Lower lobe of right lung (tissue), 2 donors: ENCODE measurements around the gene TRPV6. TPM values are rescaled to one million over a fixed set of nuclear protein-coding genes. Genes with fewer than 3 reads are reported as not detected.

Experiments
- ATAC-seq, 2 donors: fragments of 200-7000 bp; cut with Tn5 transposase; one replicate each; pipeline ENCODE4 v1.9.1; 2020 to 2022; ENCODE audit warnings: mild to moderate bottlenecking in 2 of 2, moderate library complexity in 2 of 2
- DNase-seq: peaks from one replicate; pipeline ENCODE4 v3.0.0-alpha.2; 2020
- H3K27ac ChIP-seq: fragments of 200-600 bp; one replicate; pipeline ENCODE4 v1.8.0; 2022
- H3K27me3 ChIP-seq: fragments of 200-600 bp; one replicate; pipeline ENCODE4 v1.8.0; 2022; ENCODE audit warnings: low read depth
- H3K36me3 ChIP-seq: fragments of 200-600 bp; one replicate; pipeline ENCODE4 v1.8.0; 2022; ENCODE audit warnings: mild to moderate bottlenecking
- H3K4me1 ChIP-seq: fragments of 200-600 bp; one replicate; pipeline ENCODE4 v1.8.0; 2022
- H3K4me3 ChIP-seq: fragments of 200-600 bp; one replicate; pipeline ENCODE4 v1.8.0; 2022; ENCODE audit warnings: mild to moderate bottlenecking
- H3K9me3 ChIP-seq: fragments of 200-600 bp; one replicate; pipeline ENCODE4 v1.8.0; 2022
- CTCF ChIP-seq: fragments of 200-600 bp; IDR thresholded peaks from one replicate; pipeline ENCODE4 v1.8.0; 2022; ENCODE audit warnings: antibody characterized with exemption, mild to moderate bottlenecking
- intact Hi-C: fragments of 100-400 bp; cut with DNase I; formaldehyde crosslinking; loops from one replicate; pipeline ENCODE4 v1.11.0; 2022
- total RNA-seq: library from RNA; stranded (reverse); fragmentation: NEBNext Ultra II Directional; extraction: Animal tissue kit (Norgen Biotek cat#: 25700); gene quantifications from one replicate; pipeline ENCODE4 v1.2.1, GENCODE V29; 2021
- donor health status: DM: no; HTN: yes; CAD: no; lungs with severe emphysema.

Gene TRPV6
- total RNA-seq, 1 donor from 2014 or later: 0.21 TPM

GRCh38 chr7:142913566-142913965 is 28.0 kb upstream of the TRPV6 start:
- ATAC-seq: no peak
- intact Hi-C loops: no loop called here
- no peaks in the 10 kb centered on the region for H3K9me3 ChIP-seq

GRCh38 chr7:142913051-142913450 is 27.5 kb upstream of the TRPV6 start:
- ATAC-seq (no peak), DNase-seq (no peak)
- Histone ChIP-seq H3K27ac (no peak overlapping the region), H3K9me3 (no peaks in the 10 kb centered on the region), H3K36me3 (no peaks in the 10 kb centered on the region), H3K4me3 (no peak overlapping the region), H3K4me1 (no peaks in the 10 kb centered on the region), H3K27me3 (peaks cover 5% of the 10 kb centered on the region)
- TF ChIP-seq CTCF: no peak
- intact Hi-C loops: no loop called here

More at GRCh38 chr7:142913566-142913965, 28.0 kb upstream of the TRPV6 start:
- Histone ChIP-seq H3K27me3 (peaks cover 5% of the 10 kb centered on the region), H3K36me3 (no peaks in the 10 kb centered on the region), H3K27ac (no peak overlapping the region), H3K4me1 (no peaks in the 10 kb centered on the region), H3K4me3 (no peak overlapping the region)
- no peak for TF ChIP-seq CTCF
- DNase-seq: no peak

GRCh38 chr7:142910481-142910880 is 24.9 kb upstream of the TRPV6 start:
- Histone ChIP-seq H3K27me3 (peaks cover 5% of the 10 kb centered on the region), H3K4me1 (no peaks in the 10 kb centered on the region), H3K9me3 (no peaks in the 10 kb centered on the region), H3K27ac (no peak overlapping the region), H3K36me3 (no peaks in the 10 kb centered on the region), H3K4me3 (no peak overlapping the region)
- TF ChIP-seq CTCF: no peak
- no peak for DNase-seq
- intact Hi-C loops: no loop called here
- ATAC-seq: no peak

GRCh38 chr7:142910031-142910433 is 24.5 kb upstream of the TRPV6 start:
- Histone ChIP-seq H3K9me3 (no peaks in the 10 kb centered on the region), H3K4me3 (no peak overlapping the region), H3K27me3 (peaks cover 5% of the 10 kb centered on the region), H3K27ac (no peak overlapping the region), H3K4me1 (no peaks in the 10 kb centered on the region), H3K36me3 (no peaks in the 10 kb centered on the region)
- ATAC-seq (peak in 1 of 2 donors; percentile 61), DNase-seq (no peak)
- intact Hi-C loops: no loop called here
- TF ChIP-seq CTCF: no peak

GRCh38 chr7:142908921-142909890 is 23.7 kb upstream of the TRPV6 start:
- Histone ChIP-seq H3K4me1 (no peaks in the 10 kb centered on the region), H3K36me3 (no peaks in the 10 kb centered on the region), H3K27ac (no peak overlapping the region), H3K4me3 (no peak overlapping the region), H3K27me3 (peaks cover 2% of the 10 kb centered on the region), H3K9me3 (peaks cover 4% of the 10 kb centered on the region)
- ATAC-seq (peak; percentile 75 to 79), DNase-seq (no peak)
- intact Hi-C loops: no loop called here
- peak; percentile 34 for TF ChIP-seq CTCF
